ENCODE measurements around the gene PTK6. TPM values are rescaled to one million over a fixed set of nuclear protein-coding genes. Genes with fewer than 3 reads are reported as not detected.

The PTK6 gene
- total RNA-seq, 1 donor from 2014 or later: 0.13 TPM

GRCh38 chr20:63565699-63566335 lies 28.6 kb upstream of the PTK6 start:
- Mint-ChIP-seq H3K4me1 (ENCODE audit: unreplicated experiment) (no peaks in the 10 kb centered on the region), H3K27ac (ENCODE audit: unreplicated experiment) (no peak overlapping the region), H3K36me3 (ENCODE audit: unreplicated experiment) (no peaks in the 10 kb centered on the region), H3K4me3 (ENCODE audit: unreplicated experiment) (no peak overlapping the region), H3K27me3 (ENCODE audit: unreplicated experiment) (no peaks in the 10 kb centered on the region), H3K9me3 (ENCODE audit: unreplicated experiment) (no peaks in the 10 kb centered on the region)
- no peak for TF ChIP-seq CTCF (IDR thresholded peaks at IDR 0.05)
- DNase-seq (ENCODE audit: extremely low spot score, unreplicated experiment): no peak

- H3K27me3 Mint-ChIP-seq (ENCODE audit: unreplicated experiment): no peaks in the 10 kb centered on the region
- H3K4me1 Mint-ChIP-seq (ENCODE audit: unreplicated experiment): peaks cover 2% of the 10 kb centered on the region
- no peak overlapping the region for H3K27ac Mint-ChIP-seq (ENCODE audit: unreplicated experiment)
- H3K4me3 Mint-ChIP-seq (ENCODE audit: unreplicated experiment): no peak overlapping the region
- TF ChIP-seq CTCF (IDR thresholded peaks at IDR 0.05): no peak
- H3K9me3 Mint-ChIP-seq (ENCODE audit: unreplicated experiment): no peaks in the 10 kb centered on the region
- DNase-seq (ENCODE audit: extremely low spot score, unreplicated experiment): no peak
- peaks cover 4% of the 10 kb centered on the region for H3K36me3 Mint-ChIP-seq (ENCODE audit: unreplicated experiment)
Observed at GRCh38 chr20:63565021-63565698, 28.0 kb upstream of the PTK6 start.

GRCh38 chr20:63564036-63564810 lies 27.0 kb upstream of the PTK6 start:
- no peaks in the 10 kb centered on the region for H3K9me3 Mint-ChIP-seq (ENCODE audit: unreplicated experiment)
- peaks cover 2% of the 10 kb centered on the region for H3K4me1 Mint-ChIP-seq (ENCODE audit: unreplicated experiment)
- DNase-seq (ENCODE audit: extremely low spot score, unreplicated experiment): no peak
- TF ChIP-seq CTCF (IDR thresholded peaks at IDR 0.05): no peak
- H3K4me3 Mint-ChIP-seq (ENCODE audit: unreplicated experiment): no peak overlapping the region
- peaks cover 4% of the 10 kb centered on the region for H3K36me3 Mint-ChIP-seq (ENCODE audit: unreplicated experiment)
- no peaks in the 10 kb centered on the region for H3K27me3 Mint-ChIP-seq (ENCODE audit: unreplicated experiment)
- H3K27ac Mint-ChIP-seq (ENCODE audit: unreplicated experiment): no peak overlapping the region

- H3K9me3 Mint-ChIP-seq (ENCODE audit: unreplicated experiment): no peaks in the 10 kb centered on the region
- H3K4me1 Mint-ChIP-seq (ENCODE audit: unreplicated experiment): peaks cover 2% of the 10 kb centered on the region
- H3K27ac Mint-ChIP-seq (ENCODE audit: unreplicated experiment): no peak overlapping the region
- TF ChIP-seq CTCF (IDR thresholded peaks at IDR 0.05): no peak
- no peaks in the 10 kb centered on the region for H3K27me3 Mint-ChIP-seq (ENCODE audit: unreplicated experiment)
- no peak for DNase-seq (ENCODE audit: extremely low spot score, unreplicated experiment)
- peaks cover 4% of the 10 kb centered on the region for H3K36me3 Mint-ChIP-seq (ENCODE audit: unreplicated experiment)
- no peak overlapping the region for H3K4me3 Mint-ChIP-seq (ENCODE audit: unreplicated experiment)
Observed at GRCh38 chr20:63563225-63563935, 26.2 kb upstream of the PTK6 start.
